Uterus (tissue), 2 donors: ENCODE measurements around the gene TBXT.

ENCODE experiments used
- POLR2A ChIP-seq, 2 donors: fragments of 450-650 bp; IDR thresholded peaks; one replicate each; pipeline ENCODE4 v1.6.1; 2016; ENCODE audit warnings: antibody characterized with exemption in 2 of 2, mild to moderate bottlenecking in 1 of 2, moderate library complexity in 1 of 2
- TF ChIP-seq, protein P1 (sequence below), 4 experiments: fragments of 200-600 bp in 2 of 4; fragments of 450-650 bp in 2 of 4; sonication (generic) in 2 of 4; IDR thresholded peaks; one replicate each; pipeline ENCODE4 v1.5.1; 2016 to 2019; ENCODE audit warnings: antibody characterized with exemption in 4 of 4, mild to moderate bottlenecking in 2 of 4, moderate library complexity in 1 of 4

DNA sequence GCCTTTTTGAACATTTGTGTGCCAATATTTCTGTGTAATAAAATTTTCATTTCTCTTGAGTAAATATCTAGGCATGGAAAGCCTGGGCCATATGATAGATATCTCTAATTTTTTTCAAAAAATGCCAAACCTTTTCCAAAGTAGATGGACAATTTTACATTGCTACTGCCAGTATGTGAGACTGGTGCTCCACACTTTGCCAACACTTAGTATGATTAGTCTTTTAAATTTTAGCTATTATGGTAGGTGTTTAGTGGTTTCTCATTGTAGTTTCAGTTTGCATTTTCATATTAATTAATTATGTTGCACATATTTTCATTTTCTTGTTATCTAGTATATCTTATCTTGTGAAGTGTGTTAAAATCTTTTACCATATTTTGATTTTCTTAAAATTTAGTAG is 52.0 kb downstream of the TBXT start:
- TF ChIP-seq, protein P1, sequence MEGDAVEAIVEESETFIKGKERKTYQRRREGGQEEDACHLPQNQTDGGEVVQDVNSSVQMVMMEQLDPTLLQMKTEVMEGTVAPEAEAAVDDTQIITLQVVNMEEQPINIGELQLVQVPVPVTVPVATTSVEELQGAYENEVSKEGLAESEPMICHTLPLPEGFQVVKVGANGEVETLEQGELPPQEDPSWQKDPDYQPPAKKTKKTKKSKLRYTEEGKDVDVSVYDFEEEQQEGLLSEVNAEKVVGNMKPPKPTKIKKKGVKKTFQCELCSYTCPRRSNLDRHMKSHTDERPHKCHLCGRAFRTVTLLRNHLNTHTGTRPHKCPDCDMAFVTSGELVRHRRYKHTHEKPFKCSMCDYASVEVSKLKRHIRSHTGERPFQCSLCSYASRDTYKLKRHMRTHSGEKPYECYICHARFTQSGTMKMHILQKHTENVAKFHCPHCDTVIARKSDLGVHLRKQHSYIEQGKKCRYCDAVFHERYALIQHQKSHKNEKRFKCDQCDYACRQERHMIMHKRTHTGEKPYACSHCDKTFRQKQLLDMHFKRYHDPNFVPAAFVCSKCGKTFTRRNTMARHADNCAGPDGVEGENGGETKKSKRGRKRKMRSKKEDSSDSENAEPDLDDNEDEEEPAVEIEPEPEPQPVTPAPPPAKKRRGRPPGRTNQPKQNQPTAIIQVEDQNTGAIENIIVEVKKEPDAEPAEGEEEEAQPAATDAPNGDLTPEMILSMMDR (IDR thresholded peaks at IDR 0.05): no peak
- no peak for TF ChIP-seq POLR2A (IDR thresholded peaks at IDR 0.05)
